Tibial nerve (tissue), 3 donors: ENCODE data around the gene CARM1.

Experiments
- POLR2A ChIP-seq, 2 donors: fragments of 450-650 bp; IDR thresholded peaks; one replicate each; pipeline ENCODE4 v1.6.1; 2017; ENCODE audit warnings: antibody characterized with exemption in 2 of 2, mild to moderate bottlenecking in 2 of 2, moderate library complexity in 2 of 2
- TF ChIP-seq, protein P1 (sequence below), 5 experiments: fragments of 200-600 bp in 3 of 5; fragments of 450-650 bp in 2 of 5; sonication (generic) in 3 of 5; IDR thresholded peaks; one replicate each; pipeline ENCODE4 v1.5.1; 2016 to 2019; ENCODE audit warnings: antibody characterized with exemption in 5 of 5, mild to moderate bottlenecking in 3 of 5, moderate library complexity in 2 of 5

DNA sequence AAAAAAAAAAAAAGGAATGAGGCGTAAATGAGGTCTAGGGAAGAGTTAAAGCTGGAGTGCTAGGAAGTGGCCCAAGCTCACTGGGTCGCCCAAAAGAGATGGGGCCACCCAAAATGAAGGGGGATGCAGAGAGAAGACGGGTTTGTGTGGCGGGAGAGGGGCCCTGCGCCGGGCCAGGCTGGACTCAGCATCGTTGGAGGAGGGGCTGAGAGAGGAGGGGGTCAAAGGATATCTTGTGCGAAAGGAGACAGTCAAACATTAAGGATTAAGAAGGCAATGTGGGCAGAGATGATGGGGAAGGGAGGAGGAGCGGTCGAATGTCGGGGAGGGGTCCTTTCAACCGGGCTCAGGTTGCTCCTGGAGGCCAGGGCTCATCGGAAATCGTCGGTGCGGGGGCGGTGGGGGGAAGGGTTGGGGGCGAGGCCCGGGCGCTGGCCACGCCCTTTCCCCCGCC, 825 bp upstream of the CARM1 start:
- TF ChIP-seq, protein P1, sequence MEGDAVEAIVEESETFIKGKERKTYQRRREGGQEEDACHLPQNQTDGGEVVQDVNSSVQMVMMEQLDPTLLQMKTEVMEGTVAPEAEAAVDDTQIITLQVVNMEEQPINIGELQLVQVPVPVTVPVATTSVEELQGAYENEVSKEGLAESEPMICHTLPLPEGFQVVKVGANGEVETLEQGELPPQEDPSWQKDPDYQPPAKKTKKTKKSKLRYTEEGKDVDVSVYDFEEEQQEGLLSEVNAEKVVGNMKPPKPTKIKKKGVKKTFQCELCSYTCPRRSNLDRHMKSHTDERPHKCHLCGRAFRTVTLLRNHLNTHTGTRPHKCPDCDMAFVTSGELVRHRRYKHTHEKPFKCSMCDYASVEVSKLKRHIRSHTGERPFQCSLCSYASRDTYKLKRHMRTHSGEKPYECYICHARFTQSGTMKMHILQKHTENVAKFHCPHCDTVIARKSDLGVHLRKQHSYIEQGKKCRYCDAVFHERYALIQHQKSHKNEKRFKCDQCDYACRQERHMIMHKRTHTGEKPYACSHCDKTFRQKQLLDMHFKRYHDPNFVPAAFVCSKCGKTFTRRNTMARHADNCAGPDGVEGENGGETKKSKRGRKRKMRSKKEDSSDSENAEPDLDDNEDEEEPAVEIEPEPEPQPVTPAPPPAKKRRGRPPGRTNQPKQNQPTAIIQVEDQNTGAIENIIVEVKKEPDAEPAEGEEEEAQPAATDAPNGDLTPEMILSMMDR (IDR thresholded peaks at IDR 0.05) = no peak
- TF ChIP-seq POLR2A (IDR thresholded peaks at IDR 0.05) = no peak
